ENCODE results near the gene GM2A. TPM values are rescaled to one million over a fixed set of nuclear protein-coding genes. Genes with fewer than 3 reads are reported as not detected.
A peak's percentile ranks its signal among the peaks of the same experiment; 100 is the strongest.

The GM2A gene
- total RNA-seq, 1 experiment from 2014 or later: 133 TPM

GRCh38 chr5:151275803-151276202, 22.8 kb downstream of the GM2A start:
- no peaks in the 10 kb centered on the region for H3K9me2 ChIP-seq (replicated peaks; ENCODE audit: insufficient read depth, low read length)
- no peak overlapping the region for H3K4me2 ChIP-seq (ENCODE audit: low read depth, low read length, poor library complexity, severe bottlenecking)
- H4K20me1 ChIP-seq (ENCODE audit: insufficient read depth, low read depth, low read length): no peaks in the 10 kb centered on the region
- H3K79me2 ChIP-seq (ENCODE audit: low read length): no peaks in the 10 kb centered on the region
- no peaks in the 10 kb centered on the region for H3K9me3 ChIP-seq (ENCODE audit: low read length)
- DNase-seq: no peak
- no peak overlapping the region for H2AFZ ChIP-seq (ENCODE audit: low read length)
- H3K27me3 ChIP-seq (ENCODE audit: low read length): no peaks in the 10 kb centered on the region
- H3K4me1 ChIP-seq (ENCODE audit: low read length): no peaks in the 10 kb centered on the region
- H3K27ac ChIP-seq (ENCODE audit: low read length): no peak overlapping the region
- 0 out of 2 replicates have a peak, but pooled peaks cover under 1% of the 10 kb centered on the region for H3K36me3 ChIP-seq (ENCODE audit: insufficient read depth, low read length)
- H3K9ac ChIP-seq (ENCODE audit: low read length): no peak overlapping the region
- no peak overlapping the region for H3K4me3 ChIP-seq (ENCODE audit: low read length)

- Histone ChIP-seq H3K9me3 (ENCODE audit: low read length) (no peaks in the 10 kb centered on the region), H3K27me3 (ENCODE audit: low read length) (no peaks in the 10 kb centered on the region), H3K36me3 (ENCODE audit: insufficient read depth, low read length) (no peaks in the 10 kb centered on the region), H3K9ac (ENCODE audit: low read length) (no peak overlapping the region), H3K4me2 (ENCODE audit: low read depth, low read length, poor library complexity, severe bottlenecking) (no peak overlapping the region), H2AFZ (ENCODE audit: low read length) (no peak overlapping the region), H3K79me2 (ENCODE audit: low read length) (no peaks in the 10 kb centered on the region), H3K4me1 (ENCODE audit: low read length) (no peaks in the 10 kb centered on the region), H3K9me2 (replicated peaks; ENCODE audit: insufficient read depth, low read length) (no peaks in the 10 kb centered on the region), H3K4me3 (ENCODE audit: low read length) (no peak overlapping the region), H3K27ac (ENCODE audit: low read length) (no peak overlapping the region), H4K20me1 (ENCODE audit: insufficient read depth, low read depth, low read length) (no peaks in the 10 kb centered on the region)
- DNase-seq: no peak
Observed at GRCh38 chr5:151278845-151279244, 25.9 kb downstream of the GM2A start.

GRCh38 chr5:151280443-151280842, 27.5 kb downstream of the GM2A start:
- H3K9me3 ChIP-seq (ENCODE audit: low read length): no peaks in the 10 kb centered on the region
- H3K4me3 ChIP-seq (ENCODE audit: low read length): no peak overlapping the region
- no peak overlapping the region for H3K27ac ChIP-seq (ENCODE audit: low read length)
- H3K4me2 ChIP-seq (ENCODE audit: low read depth, low read length, poor library complexity, severe bottlenecking): no peak overlapping the region
- H3K4me1 ChIP-seq (ENCODE audit: low read length): no peaks in the 10 kb centered on the region
- H3K9me2 ChIP-seq (replicated peaks; ENCODE audit: insufficient read depth, low read length): no peaks in the 10 kb centered on the region
- DNase-seq: no peak
- no peaks in the 10 kb centered on the region for H3K36me3 ChIP-seq (ENCODE audit: insufficient read depth, low read length)
- H3K9ac ChIP-seq (ENCODE audit: low read length): no peak overlapping the region
- no peaks in the 10 kb centered on the region for H3K27me3 ChIP-seq (ENCODE audit: low read length)
- H2AFZ ChIP-seq (ENCODE audit: low read length): no peak overlapping the region
- no peaks in the 10 kb centered on the region for H3K79me2 ChIP-seq (ENCODE audit: low read length)
- H4K20me1 ChIP-seq (ENCODE audit: insufficient read depth, low read depth, low read length): no peaks in the 10 kb centered on the region

DNA sequence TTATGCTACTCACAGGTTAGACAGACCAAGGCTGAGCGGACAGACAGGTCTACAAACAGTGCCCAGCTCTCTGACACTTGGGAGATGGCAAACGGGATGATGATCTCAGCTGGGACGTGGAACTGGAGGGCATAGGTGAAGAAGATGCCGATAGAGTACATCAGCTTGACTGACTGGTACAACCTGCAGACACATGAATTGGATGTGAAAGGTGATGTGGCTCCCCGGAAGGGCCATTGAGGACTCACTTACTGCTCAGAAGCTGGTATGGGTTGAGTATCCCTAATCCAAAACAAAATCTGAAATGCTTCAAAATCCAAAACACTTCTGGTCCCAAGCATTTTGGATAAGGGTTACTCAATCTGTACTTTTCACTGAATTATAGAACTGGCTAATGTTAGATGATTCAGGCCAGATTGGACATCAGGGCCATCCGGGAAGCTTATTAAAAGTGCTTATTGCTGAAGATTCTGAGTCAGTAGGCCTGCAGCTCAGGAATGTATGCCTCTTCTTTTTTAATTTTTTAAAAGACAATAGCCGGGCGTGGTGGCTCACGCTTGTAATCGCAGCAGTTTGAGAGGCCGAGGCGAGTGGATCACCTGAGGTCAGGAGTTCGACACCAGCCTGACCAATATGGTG, 28.1 kb downstream of the GM2A start:
- Histone ChIP-seq H2AFZ (ENCODE audit: low read length) (no peak overlapping the region), H3K9ac (ENCODE audit: low read length) (no peak overlapping the region), H3K9me2 (replicated peaks; ENCODE audit: insufficient read depth, low read length) (no peaks in the 10 kb centered on the region), H4K20me1 (ENCODE audit: insufficient read depth, low read depth, low read length) (no peaks in the 10 kb centered on the region), H3K9me3 (ENCODE audit: low read length) (no peaks in the 10 kb centered on the region), H3K27ac (ENCODE audit: low read length) (no peak overlapping the region), H3K4me2 (ENCODE audit: low read depth, low read length, poor library complexity, severe bottlenecking) (no peak overlapping the region), H3K27me3 (ENCODE audit: low read length) (no peaks in the 10 kb centered on the region), H3K36me3 (ENCODE audit: insufficient read depth, low read length) (no peaks in the 10 kb centered on the region), H3K4me3 (ENCODE audit: low read length) (no peak overlapping the region), H3K4me1 (ENCODE audit: low read length) (peaks cover 5% of the 10 kb centered on the region), H3K79me2 (ENCODE audit: low read length) (no peaks in the 10 kb centered on the region)
- no peak for DNase-seq

- H3K79me2 ChIP-seq (ENCODE audit: low read length): no peaks in the 10 kb centered on the region
- H3K9me2 ChIP-seq (replicated peaks; ENCODE audit: insufficient read depth, low read length): no peaks in the 10 kb centered on the region
- H4K20me1 ChIP-seq (ENCODE audit: insufficient read depth, low read depth, low read length): no peaks in the 10 kb centered on the region
- H3K4me3 ChIP-seq (ENCODE audit: low read length): no peak overlapping the region
- no peak overlapping the region for H3K4me2 ChIP-seq (ENCODE audit: low read depth, low read length, poor library complexity, severe bottlenecking)
- H3K9ac ChIP-seq (ENCODE audit: low read length): no peak overlapping the region
- H3K4me1 ChIP-seq (ENCODE audit: low read length): peaks cover 6% of the 10 kb centered on the region
- no peak overlapping the region for H2AFZ ChIP-seq (ENCODE audit: low read length)
- DNase-seq: no peak
- no peaks in the 10 kb centered on the region for H3K36me3 ChIP-seq (ENCODE audit: insufficient read depth, low read length)
- H3K9me3 ChIP-seq (ENCODE audit: low read length): no peaks in the 10 kb centered on the region
- no peaks in the 10 kb centered on the region for H3K27me3 ChIP-seq (ENCODE audit: low read length)
- no peak overlapping the region for H3K27ac ChIP-seq (ENCODE audit: low read length)
Observed at GRCh38 chr5:151283120-151283825, 30.3 kb downstream of the GM2A start.

DNA sequence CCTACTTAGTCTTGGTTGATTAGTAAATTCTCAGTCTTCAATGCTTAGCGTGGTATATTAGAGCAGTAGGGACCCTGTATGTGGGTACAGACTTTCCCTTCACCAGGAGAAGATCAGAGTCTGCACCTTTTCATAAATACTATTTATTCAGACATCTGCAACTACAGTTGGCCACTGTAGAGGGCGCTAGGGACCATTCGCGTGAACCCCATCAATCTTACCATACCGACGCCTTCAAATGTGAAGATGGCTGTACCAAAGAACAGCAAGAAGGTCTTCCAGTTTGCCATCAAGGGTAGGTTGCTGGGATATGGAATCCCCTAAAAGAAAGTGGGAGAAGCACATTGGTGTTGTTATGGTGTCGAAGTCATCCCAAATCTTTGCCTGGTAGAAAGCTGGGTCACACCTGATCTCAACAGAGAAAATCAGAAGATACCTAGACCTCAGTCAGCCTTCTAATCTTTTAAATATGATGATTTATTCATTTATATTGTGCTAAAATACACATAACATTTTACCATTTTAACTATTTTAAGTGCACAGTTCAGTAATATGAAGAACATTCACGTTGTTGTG, 31.5 kb downstream of the GM2A start:
- no peak overlapping the region for H3K27ac ChIP-seq (ENCODE audit: low read length)
- peak; percentile 79 for DNase-seq

GRCh38 chr5:151285683-151286082, 32.7 kb downstream of the GM2A start:
- Histone ChIP-seq H3K4me1 (ENCODE audit: low read length) (peaks cover 6% of the 10 kb centered on the region), H3K36me3 (ENCODE audit: insufficient read depth, low read length) (no peaks in the 10 kb centered on the region), H3K4me3 (ENCODE audit: low read length) (no peak overlapping the region; the same call in 1 of the 2 replicates), H3K4me2 (ENCODE audit: low read depth, low read length, poor library complexity, severe bottlenecking) (peak overlapping the region; percentile 32), H4K20me1 (ENCODE audit: insufficient read depth, low read depth, low read length) (no peaks in the 10 kb centered on the region), H3K79me2 (ENCODE audit: low read length) (no peaks in the 10 kb centered on the region), H3K9me2 (replicated peaks; ENCODE audit: insufficient read depth, low read length) (no peaks in the 10 kb centered on the region), H3K27me3 (ENCODE audit: low read length) (no peaks in the 10 kb centered on the region), H3K9me3 (ENCODE audit: low read length) (no peaks in the 10 kb centered on the region), H3K27ac (ENCODE audit: low read length) (no peak overlapping the region), H3K9ac (ENCODE audit: low read length) (no peak overlapping the region), H2AFZ (ENCODE audit: low read length) (no peak overlapping the region)
- no peak for DNase-seq

More for the DNA sequence above, 31.5 kb downstream of the GM2A start:
- Histone ChIP-seq H3K9me3 (ENCODE audit: low read length) (no peaks in the 10 kb centered on the region), H4K20me1 (ENCODE audit: insufficient read depth, low read depth, low read length) (no peaks in the 10 kb centered on the region), H3K79me2 (ENCODE audit: low read length) (no peaks in the 10 kb centered on the region), H3K36me3 (ENCODE audit: insufficient read depth, low read length) (no peaks in the 10 kb centered on the region), H3K9ac (ENCODE audit: low read length) (no peak overlapping the region), H3K9me2 (replicated peaks; ENCODE audit: insufficient read depth, low read length) (no peaks in the 10 kb centered on the region), H3K4me1 (ENCODE audit: low read length) (peaks cover 6% of the 10 kb centered on the region), H3K4me3 (ENCODE audit: low read length) (no peak overlapping the region), H2AFZ (ENCODE audit: low read length) (no peak overlapping the region), H3K4me2 (ENCODE audit: low read depth, low read length, poor library complexity, severe bottlenecking) (no peak overlapping the region), H3K27me3 (ENCODE audit: low read length) (no peaks in the 10 kb centered on the region)

DNA sequence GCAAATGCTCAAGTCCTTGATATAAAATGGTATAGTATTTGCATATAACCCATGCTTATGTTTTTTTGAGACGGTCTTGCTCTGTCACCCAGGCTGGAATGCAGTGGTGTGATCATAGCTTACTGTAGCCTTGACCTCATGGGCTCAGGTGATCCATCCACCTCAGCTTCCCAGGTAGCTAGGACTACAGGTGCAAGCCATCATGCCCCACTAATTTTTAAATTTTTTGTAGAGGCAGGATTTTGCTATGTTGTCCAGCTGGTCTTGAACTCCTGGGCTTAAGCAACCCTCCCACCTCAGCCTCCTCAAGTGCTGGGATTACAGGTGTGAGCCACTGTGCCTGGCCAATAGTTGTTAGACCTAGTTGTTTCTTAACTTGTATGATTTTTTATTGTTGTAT, 33.3 kb downstream of the GM2A start:
- Histone ChIP-seq H4K20me1 (ENCODE audit: insufficient read depth, low read depth, low read length) (no peaks in the 10 kb centered on the region), H3K79me2 (ENCODE audit: low read length) (no peaks in the 10 kb centered on the region), H2AFZ (ENCODE audit: low read length) (no peak overlapping the region), H3K9ac (ENCODE audit: low read length) (no peak overlapping the region), H3K4me3 (ENCODE audit: low read length) (no peak overlapping the region; the same call in 1 of the 2 replicates), H3K4me1 (ENCODE audit: low read length) (peaks cover 6% of the 10 kb centered on the region), H3K9me3 (ENCODE audit: low read length) (no peaks in the 10 kb centered on the region), H3K27ac (ENCODE audit: low read length) (no peak overlapping the region), H3K9me2 (replicated peaks; ENCODE audit: insufficient read depth, low read length) (no peaks in the 10 kb centered on the region), H3K27me3 (ENCODE audit: low read length) (no peaks in the 10 kb centered on the region; the same call in 1 of the 2 replicates), H3K36me3 (ENCODE audit: insufficient read depth, low read length) (no peaks in the 10 kb centered on the region), H3K4me2 (ENCODE audit: low read depth, low read length, poor library complexity, severe bottlenecking) (peak overlapping the region; percentile 32)
- DNase-seq: no peak

Data from Karpas-422 (cell line).